HepG2 (cell line): Measurements from ENCODE around the gene PLS1. TPM values are rescaled to one million over a fixed set of nuclear protein-coding genes. Genes with fewer than 3 reads are reported as not detected.

Experiments
- ATAC-seq: fragments of 200-7000 bp; cut with Tn5 transposase; 3 replicates; pipeline ENCODE4 v1.9.1; 2020; ENCODE audit warnings: mild to moderate bottlenecking, moderate library complexity
- BruUV-seq: library from RNA; stranded (reverse); fragments of 400-500 nt; replicated peaks from 2 replicates; lab custom pipeline; 2021; lab: Mats Ljungman, UMichigan
- CTCF ChIA-PET: fragments of 300-600 bp; formaldehyde crosslinking; extraction: SDS; loops from one replicate; lab custom pipeline; 2021; ENCODE audit warnings: low total read pairs, inconsistent platforms, low intra/inter-chr PET ratio; lab: Yijun Ruan, JAX
- POLR2A ChIA-PET: fragments of 350-600 bp; sonication (Branson Sonifier 250); formaldehyde crosslinking; loops from one replicate; lab custom pipeline; 2020; ENCODE audit warnings: antibody characterized with exemption, inconsistent platforms; lab: Yijun Ruan, JAX
- DNase-seq: peaks from one replicate; pipeline ENCODE4 v3.0.0-alpha.2; 2015; ENCODE audit warnings: low spot score
- FAIRE-seq: peaks from 3 replicates; lab custom pipeline; 2011; peaks lifted over from hg19 to GRCh38; lab: Jason Lieb, UNC
- H2AFZ ChIP-seq: one replicate; pipeline ENCODE4 v1.6.1; 2011; ENCODE audit warnings: low read length, inconsistent platforms
- H3K27ac ChIP-seq: fragments of 300-600 bp; 3 replicates; pipeline ENCODE4 v1.8.0; 2011; ENCODE audit warnings: mixed run types, mild to moderate bottlenecking, mixed read lengths, low read length, inconsistent platforms; ENCODE audit not compliant: insufficient read depth; ENCODE audit errors: extremely low read length
- H3K27me3 ChIP-seq, 2 experiments: fragments of 200-600 bp in 1 of 2; 2 replicates in 1 of 2; 3 replicates in 1 of 2; pipeline versions ENCODE4 v1.6.0 to v1.8.0; 2011; ENCODE audit warnings: low read length in 2 of 2, mild to moderate bottlenecking in 2 of 2, moderate library complexity in 2 of 2, inconsistent platforms in 1 of 2; ENCODE audit not compliant: insufficient read depth in 2 of 2, control insufficient read depth in 1 of 2
- H3K36me3 ChIP-seq, 2 experiments: fragments of 200-600 bp in 1 of 2; replicated peaks in 1 of 2; 2 replicates in 1 of 2; 3 replicates in 1 of 2; pipeline versions ENCODE4 v1.5.1 to v1.8.0; 2011; ENCODE audit warnings: low read length in 2 of 2, inconsistent platforms in 1 of 2; ENCODE audit not compliant: insufficient read depth in 2 of 2, control insufficient read depth in 1 of 2
- H3K4me1 ChIP-seq: 2 replicates; pipeline ENCODE4 v1.5.1; 2012; ENCODE audit warnings: low read length, inconsistent platforms; ENCODE audit not compliant: insufficient read depth
- H3K4me2 ChIP-seq: 2 replicates; pipeline ENCODE4 v1.6.0; 2011; ENCODE audit warnings: low read depth, low read length, inconsistent platforms
- H3K4me3 ChIP-seq, 3 experiments: fragments of 200-600 bp in 1 of 3; sonication (generic), shearing (Covaris generic) in 1 of 3; replicated peaks in 1 of 3; 2 replicates each; pipeline ENCODE4 v1.5.1; 2011 to 2016; ENCODE audit warnings: low read length in 3 of 3, inconsistent platforms in 2 of 3, low read depth in 2 of 3, mild to moderate bottlenecking in 2 of 3, control low read depth in 1 of 3, mixed read lengths in 1 of 3; ENCODE audit not compliant: insufficient read depth in 1 of 3
- H3K79me2 ChIP-seq: one replicate; pipeline ENCODE4 v1.6.1; 2011; ENCODE audit warnings: low read length, inconsistent platforms; ENCODE audit not compliant: insufficient read depth
- H3K9ac ChIP-seq: 2 replicates; pipeline ENCODE4 v1.6.0; 2011; ENCODE audit warnings: mild to moderate bottlenecking, low read depth, low read length, inconsistent platforms; ENCODE audit not compliant: insufficient read depth
- H3K9me3 ChIP-seq: 2 replicates; pipeline ENCODE4 v1.5.1; 2012; ENCODE audit warnings: mild to moderate bottlenecking, low read length
- H4K20me1 ChIP-seq: 2 replicates; pipeline ENCODE4 v1.6.0; 2011; ENCODE audit warnings: inconsistent platforms, mild to moderate bottlenecking, low read length, moderate library complexity; ENCODE audit not compliant: insufficient read depth
- CBX2 ChIP-seq, 2 experiments: fragments of 200-600 bp in 1 of 2; sonication (generic); formaldehyde crosslinking in 1 of 2; IDR thresholded peaks; 2 replicates each; pipeline versions ENCODE4 v1.7.0 to v1.8.1; 2018 to 2022; ENCODE audit warnings: low read depth in 2 of 2, low read length in 1 of 2, mild to moderate bottlenecking in 1 of 2, missing genetic modification reagents in 1 of 2
- FOXM1 ChIP-seq: sonication (generic); formaldehyde crosslinking; IDR thresholded peaks from 2 replicates; pipeline ENCODE4 v1.5.0; 2020; ENCODE audit warnings: missing genetic modification reagents
- HNF4A ChIP-seq: sonication (generic); formaldehyde crosslinking; IDR thresholded peaks from 2 replicates; pipeline ENCODE4 v1.4.0; 2020; ENCODE audit warnings: missing genetic modification reagents
- PHF20 ChIP-seq: sonication (generic); formaldehyde crosslinking; IDR thresholded peaks from 2 replicates; pipeline ENCODE4 v1.5.0; 2020; ENCODE audit warnings: mild to moderate bottlenecking, missing genetic modification reagents
- PTBP1 ChIP-seq: fragments of 200-400 bp; formaldehyde crosslinking; IDR thresholded peaks from 2 replicates; pipeline ENCODE4 v1.6.1; 2018; ENCODE audit warnings: low read length, low read depth; ENCODE audit not compliant: poor library complexity, severe bottlenecking
- SMC3 ChIP-seq: IDR thresholded peaks from 2 replicates; pipeline ENCODE4 v1.6.1; 2011; ENCODE audit warnings: low read length, improper control_type of control experiment
- STAG1 ChIP-seq: sonication (generic); formaldehyde crosslinking; IDR thresholded peaks from 2 replicates; pipeline ENCODE4 v1.4.0; 2020; ENCODE audit warnings: missing genetic modification reagents
- THYN1 ChIP-seq: sonication (generic); formaldehyde crosslinking; IDR thresholded peaks from 2 replicates; pipeline ENCODE4 v1.8.1; 2023; ENCODE audit warnings: low read depth, mild to moderate bottlenecking, moderate library complexity, missing genetic modification reagents, borderline replicate concordance
- ZNF619 ChIP-seq: sonication (generic); formaldehyde crosslinking; IDR thresholded peaks from 2 replicates; pipeline ENCODE4 v1.4.0; 2020; ENCODE audit warnings: mild to moderate bottlenecking, missing genetic modification reagents
- WGBS: methylation state at CpG from one replicate; pipeline ENCODE4 v1.1.6; 2017; ENCODE audit warnings: low lambda C conversion rate; 5-methylcytosine and 5-hydroxymethylcytosine counted together
- in situ Hi-C: cut with HindIII; loops from 2 replicates; pipeline ENCODE4 v1.10.0; 2017; ENCODE audit warnings: low pct_unique_long_range_greater_than_20kb; ENCODE audit not compliant: extremely low pct_ligation_motif_present
- intact Hi-C: fragments of 100-400 bp; cut with micrococcal nuclease; formaldehyde crosslinking; loops from one replicate; pipeline ENCODE4 v1.10.0; 2022; ENCODE audit not compliant: unreplicated experiment
- polyA plus RNA-seq, 8 experiments: library from polyadenylated mRNA; depleted of rRNA in 3 of 8; stranded (reverse) in 7 of 8; unstranded in 1 of 8; fragments of >200 nt; fragmentation: Illumina TruSeq in 4 of 8; extraction: Trizol in 4 of 8; gene quantifications; 2 replicates each; pipeline versions ENCODE4 v1.2.1 to v1.2.3, GENCODE V29; 2011 to 2016; ENCODE audit warnings: low read depth in 4 of 8, missing spikeins in 1 of 8, mixed read lengths in 1 of 8; ENCODE audit not compliant: insufficient read depth in 1 of 8
- total RNA-seq, 5 experiments: library from RNA; depleted of rRNA; stranded (reverse); fragments of >200 nt; fragmentation: Illumina TruSeq; extraction: Trizol; gene quantifications; 2 replicates each; pipeline ENCODE4 v1.2.3, GENCODE V29; 2016; ENCODE audit warnings: low read depth in 1 of 5
- TF ChIP-seq, protein P1 (sequence below): sonication (generic); formaldehyde crosslinking; IDR thresholded peaks from 2 replicates; pipeline ENCODE4 v1.5.0; 2020; ENCODE audit warnings: mild to moderate bottlenecking, missing genetic modification reagents, moderate library complexity

PLS1 gene
- total and polyA plus RNA-seq, 2 of the 13 experiments (the other 11 are each of a cell fraction or from before 2014, with no cell fraction given) = 11.2 to 21.1 TPM

DNA sequence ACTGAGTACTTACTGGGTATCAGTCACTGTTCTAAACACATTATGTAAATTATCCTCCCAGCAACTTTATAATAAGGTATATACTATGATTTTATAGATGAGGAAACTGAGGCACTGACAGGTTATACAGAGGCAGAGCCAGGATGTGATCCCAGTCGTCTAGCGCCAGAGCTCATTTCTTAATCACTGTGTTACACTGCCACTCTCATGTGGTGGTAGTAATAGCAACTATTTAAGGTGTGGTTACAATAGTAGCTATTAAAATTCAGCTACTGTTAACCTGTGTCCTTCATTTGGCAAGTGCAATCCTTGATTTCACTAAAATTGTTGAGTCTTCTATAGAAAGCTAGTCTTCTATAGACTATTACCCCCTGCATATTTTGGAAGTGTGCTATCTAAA lies 84.5 kb downstream of the PLS1 start:
- DNase-seq = no peak
- Histone ChIP-seq H3K79me2 (no peaks in the 10 kb centered on the region), H4K20me1 (no peaks in the 10 kb centered on the region), H3K9me3 (no peaks in the 10 kb centered on the region), H2AFZ (no peak overlapping the region), H3K27me3 (no peaks in the 10 kb centered on the region; a peak in 1 of 5 replicates), H3K4me1 (no peaks in the 10 kb centered on the region), H3K4me3 (no peak overlapping the region), H3K27ac (no peak overlapping the region), H3K4me2 (no peak overlapping the region), H3K9ac (no peak overlapping the region), H3K36me3 (peaks cover 0 to 2% of the 10 kb centered on the region in 2 experiments; a peak in 1 of 5 replicates)
- in situ Hi-C loops (loop anchor here (5.0 kb wide), 1 partner anchor 93 kb away; no protein-coding TSS in a partner anchor), intact Hi-C loops (loop anchor here (1.0 kb wide), 1 partner anchor 93 kb away; no protein-coding TSS in a partner anchor)
- FAIRE-seq = no peak
- BruUV-seq = no TSS peak
- CTCF ChIA-PET = interaction anchor here (0.9 kb wide), 1 partner anchor 94 kb away, joined by 4 read pairs; no protein-coding TSS in a partner anchor
- ATAC-seq = peak; percentile 31; the same call in 1 of the 3 replicates
- POLR2A ChIA-PET = no interaction called here
- WGBS = 90% methylated on average over 2 of the region's 2 CpGs
- TF ChIP-seq, protein P1, sequence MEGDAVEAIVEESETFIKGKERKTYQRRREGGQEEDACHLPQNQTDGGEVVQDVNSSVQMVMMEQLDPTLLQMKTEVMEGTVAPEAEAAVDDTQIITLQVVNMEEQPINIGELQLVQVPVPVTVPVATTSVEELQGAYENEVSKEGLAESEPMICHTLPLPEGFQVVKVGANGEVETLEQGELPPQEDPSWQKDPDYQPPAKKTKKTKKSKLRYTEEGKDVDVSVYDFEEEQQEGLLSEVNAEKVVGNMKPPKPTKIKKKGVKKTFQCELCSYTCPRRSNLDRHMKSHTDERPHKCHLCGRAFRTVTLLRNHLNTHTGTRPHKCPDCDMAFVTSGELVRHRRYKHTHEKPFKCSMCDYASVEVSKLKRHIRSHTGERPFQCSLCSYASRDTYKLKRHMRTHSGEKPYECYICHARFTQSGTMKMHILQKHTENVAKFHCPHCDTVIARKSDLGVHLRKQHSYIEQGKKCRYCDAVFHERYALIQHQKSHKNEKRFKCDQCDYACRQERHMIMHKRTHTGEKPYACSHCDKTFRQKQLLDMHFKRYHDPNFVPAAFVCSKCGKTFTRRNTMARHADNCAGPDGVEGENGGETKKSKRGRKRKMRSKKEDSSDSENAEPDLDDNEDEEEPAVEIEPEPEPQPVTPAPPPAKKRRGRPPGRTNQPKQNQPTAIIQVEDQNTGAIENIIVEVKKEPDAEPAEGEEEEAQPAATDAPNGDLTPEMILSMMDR = peak; percentile 37
- TF ChIP-seq CBX2 (IDR thresholded peaks at IDR 0.05; ENCODE audit: low read depth, low read length) (no peak), CBX2 (CRISPR knock-in tag; IDR thresholded peaks at IDR 0.05; ENCODE audit: low read depth) (no peak), PHF20 (CRISPR knock-in tag) (no peak), HNF4A (CRISPR knock-in tag) (no peak), THYN1 (CRISPR knock-in tag) (no peak), STAG1 (peak; percentile 60), SMC3 (peak; percentile 22; the same call in 1 of the 2 replicates), PTBP1 (no peak), FOXM1 (CRISPR knock-in tag) (no peak), ZNF619 (CRISPR knock-in tag) (no peak)
